ENCODE data around the gene METTL8. TPM values are rescaled to one million over a fixed set of nuclear protein-coding genes. Genes with fewer than 3 reads are reported as not detected.

Gene METTL8
- total and polyA plus RNA-seq, 2 experiments from 2014 or later: 60.9 to 64.3 TPM

GRCh38 chr2:171441470-171441869, 7.7 kb upstream of the METTL8 start:
- H3K4me3 Mint-ChIP-seq: no peak overlapping the region
- Histone ChIP-seq H3K27me3 (ENCODE audit: insufficient read depth) (no peaks in the 10 kb centered on the region), H3K4me1 (ENCODE audit: insufficient read depth) (no peaks in the 10 kb centered on the region), H4K20me1 (replicated peaks; ENCODE audit: insufficient read depth) (no peaks in the 10 kb centered on the region), H3K27ac (ENCODE audit: low read depth) (no peak overlapping the region), H3K4me3 (no peak overlapping the region), H3K36me3 (ENCODE audit: insufficient read depth) (peaks cover 29% of the 10 kb centered on the region; the same call in 1 of the 2 replicates), H3K9me2 (ENCODE audit: insufficient read depth) (no peaks in the 10 kb centered on the region), H3K79me2 (replicated peaks; ENCODE audit: insufficient read depth) (peaks cover 38% of the 10 kb centered on the region), H3K4me2 (no peak overlapping the region), H2AFZ (no peak overlapping the region), H3F3A (replicated peaks; ENCODE audit: low read depth) (no peaks in the 10 kb centered on the region)
- peaks cover 3% of the 10 kb centered on the region; the same call in 2 of the 3 replicates for H3K9me3 Mint-ChIP-seq
- ATAC-seq: no peak
- DNase-seq (ENCODE audit: low spot score): no peak
- H3K27ac Mint-ChIP-seq: no peak overlapping the region
- TF ChIP-seq STAT1 (IDR thresholded peaks at IDR 0.05; ENCODE audit: unreplicated experiment): no peak
- no peak for TF ChIP-seq JUNB (IDR thresholded peaks at IDR 0.05; ENCODE audit: unreplicated experiment)
- no peak for TF ChIP-seq CREB1 (CRISPR knock-in tag; IDR thresholded peaks at IDR 0.05; ENCODE audit: low read depth)
- TF ChIP-seq, protein P1, sequence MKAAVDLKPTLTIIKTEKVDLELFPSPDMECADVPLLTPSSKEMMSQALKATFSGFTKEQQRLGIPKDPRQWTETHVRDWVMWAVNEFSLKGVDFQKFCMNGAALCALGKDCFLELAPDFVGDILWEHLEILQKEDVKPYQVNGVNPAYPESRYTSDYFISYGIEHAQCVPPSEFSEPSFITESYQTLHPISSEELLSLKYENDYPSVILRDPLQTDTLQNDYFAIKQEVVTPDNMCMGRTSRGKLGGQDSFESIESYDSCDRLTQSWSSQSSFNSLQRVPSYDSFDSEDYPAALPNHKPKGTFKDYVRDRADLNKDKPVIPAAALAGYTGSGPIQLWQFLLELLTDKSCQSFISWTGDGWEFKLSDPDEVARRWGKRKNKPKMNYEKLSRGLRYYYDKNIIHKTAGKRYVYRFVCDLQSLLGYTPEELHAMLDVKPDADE (IDR thresholded peaks at IDR 0.05): no peak
- TF ChIP-seq CTCF (conservative IDR thresholded peaks at IDR 0.05; ENCODE audit: low read depth in 2 of 2): no peak
- TF ChIP-seq ZNF331 (CRISPR knock-in tag; IDR thresholded peaks at IDR 0.05; ENCODE audit: low read depth): no peak
- no peak for TF ChIP-seq ZNF114 (CRISPR knock-in tag; IDR thresholded peaks at IDR 0.05)
- TF ChIP-seq EZH2 (IDR thresholded peaks at IDR 0.05; ENCODE audit: low read depth, unreplicated experiment): no peak
- TF ChIP-seq ZNF462 (CRISPR knock-in tag; IDR thresholded peaks at IDR 0.05): no peak
- TF ChIP-seq POLR2AphosphoS5 (IDR thresholded peaks at IDR 0.05; ENCODE audit: low read depth): no peak
- no peak for TF ChIP-seq EZH2phosphoT487 (IDR thresholded peaks at IDR 0.05; ENCODE audit: unreplicated experiment)
- TF ChIP-seq, protein P2, sequence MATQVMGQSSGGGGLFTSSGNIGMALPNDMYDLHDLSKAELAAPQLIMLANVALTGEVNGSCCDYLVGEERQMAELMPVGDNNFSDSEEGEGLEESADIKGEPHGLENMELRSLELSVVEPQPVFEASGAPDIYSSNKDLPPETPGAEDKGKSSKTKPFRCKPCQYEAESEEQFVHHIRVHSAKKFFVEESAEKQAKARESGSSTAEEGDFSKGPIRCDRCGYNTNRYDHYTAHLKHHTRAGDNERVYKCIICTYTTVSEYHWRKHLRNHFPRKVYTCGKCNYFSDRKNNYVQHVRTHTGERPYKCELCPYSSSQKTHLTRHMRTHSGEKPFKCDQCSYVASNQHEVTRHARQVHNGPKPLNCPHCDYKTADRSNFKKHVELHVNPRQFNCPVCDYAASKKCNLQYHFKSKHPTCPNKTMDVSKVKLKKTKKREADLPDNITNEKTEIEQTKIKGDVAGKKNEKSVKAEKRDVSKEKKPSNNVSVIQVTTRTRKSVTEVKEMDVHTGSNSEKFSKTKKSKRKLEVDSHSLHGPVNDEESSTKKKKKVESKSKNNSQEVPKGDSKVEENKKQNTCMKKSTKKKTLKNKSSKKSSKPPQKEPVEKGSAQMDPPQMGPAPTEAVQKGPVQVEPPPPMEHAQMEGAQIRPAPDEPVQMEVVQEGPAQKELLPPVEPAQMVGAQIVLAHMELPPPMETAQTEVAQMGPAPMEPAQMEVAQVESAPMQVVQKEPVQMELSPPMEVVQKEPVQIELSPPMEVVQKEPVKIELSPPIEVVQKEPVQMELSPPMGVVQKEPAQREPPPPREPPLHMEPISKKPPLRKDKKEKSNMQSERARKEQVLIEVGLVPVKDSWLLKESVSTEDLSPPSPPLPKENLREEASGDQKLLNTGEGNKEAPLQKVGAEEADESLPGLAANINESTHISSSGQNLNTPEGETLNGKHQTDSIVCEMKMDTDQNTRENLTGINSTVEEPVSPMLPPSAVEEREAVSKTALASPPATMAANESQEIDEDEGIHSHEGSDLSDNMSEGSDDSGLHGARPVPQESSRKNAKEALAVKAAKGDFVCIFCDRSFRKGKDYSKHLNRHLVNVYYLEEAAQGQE (IDR thresholded peaks at IDR 0.05; ENCODE audit: unreplicated experiment): no peak
- no peak for TF ChIP-seq NANOG (IDR thresholded peaks at IDR 0.05; ENCODE audit: borderline replicate concordance)
- peaks cover 80% of the 10 kb centered on the region for H3K36me3 Mint-ChIP-seq (ENCODE audit: low read depth)
- H3K4me1 Mint-ChIP-seq: no peaks in the 10 kb centered on the region
- no peaks in the 10 kb centered on the region for H3K27me3 Mint-ChIP-seq (ENCODE audit: insufficient read depth, low read depth, poor library complexity)
